Thyroid gland (tissue), 4 donors: ENCODE measurements around the gene SPTB. TPM values are rescaled to one million over a fixed set of nuclear protein-coding genes. Genes with fewer than 3 reads are reported as not detected.

Source experiments
- DNase-seq, 2 donors: peaks; one replicate each; pipeline ENCODE4 v3.0.0-alpha.2; 2019
- H3K27ac ChIP-seq, 3 donors: fragments of 200-600 bp; sonication (generic); 1 replicate in 2 of 3; 2 replicates in 1 of 3; pipeline ENCODE4 v1.5.1; 2016 to 2019; ENCODE audit warnings: mild to moderate bottlenecking in 1 of 3, moderate library complexity in 1 of 3
- H3K27me3 ChIP-seq: fragments of 200-600 bp; sonication (generic); one replicate; pipeline ENCODE4 v1.5.1; 2019
- H3K36me3 ChIP-seq, 2 donors: fragments of 200-600 bp; sonication (generic); one replicate each; pipeline ENCODE4 v1.5.1; 2016 to 2019
- H3K4me1 ChIP-seq, 2 donors: fragments of 200-600 bp; sonication (generic); one replicate each; pipeline ENCODE4 v1.5.1; 2017 to 2019
- H3K4me3 ChIP-seq, 3 donors: fragments of 200-600 bp; sonication (generic); replicated peaks in 1 of 3; 1 replicate in 2 of 3; 2 replicates in 1 of 3; pipeline ENCODE4 v1.5.1; 2016; ENCODE audit warnings: mild to moderate bottlenecking in 1 of 3
- H3K9me3 ChIP-seq: fragments of 200-600 bp; sonication (generic); one replicate; pipeline ENCODE4 v1.5.1; 2017
- CTCF ChIP-seq, 6 experiments: fragments of 200-600 bp in 3 of 6; fragments of 450-650 bp in 3 of 6; sonication (generic) in 3 of 6; IDR thresholded peaks; one replicate each; pipeline ENCODE4 v1.5.1; 2016 to 2019; ENCODE audit warnings: antibody characterized with exemption in 6 of 6, mild to moderate bottlenecking in 2 of 6, inconsistent platforms in 1 of 6, moderate library complexity in 1 of 6
- POLR2A ChIP-seq, 2 donors: fragments of 450-650 bp; IDR thresholded peaks; one replicate each; pipeline ENCODE4 v1.6.1; 2017; ENCODE audit warnings: antibody characterized with exemption in 2 of 2, mild to moderate bottlenecking in 2 of 2, moderate library complexity in 1 of 2
- WGBS, 2 donors: methylation state at CpG; one replicate each; pipeline ENCODE4 v1.1.5; 2017; 5-methylcytosine and 5-hydroxymethylcytosine counted together
- intact Hi-C: fragments of 100-400 bp; cut with DNase I; formaldehyde crosslinking; loops from one replicate; pipeline ENCODE4 v1.15.1; 2023
- total RNA-seq, 4 donors: library from RNA; depleted of rRNA; stranded (reverse); fragments of >200 nt; gene quantifications; one replicate each; pipeline ENCODE4 v1.2.3, GENCODE V29; 2016

The SPTB gene
- total RNA-seq, 4 donors from 2014 or later = 0.33 to 1.9 (median 0.61) TPM

GRCh38 chr14:64790478-64790877 lies 89.2 kb downstream of the SPTB start:
- H3K4me3 ChIP-seq = no peak overlapping the region
- TF ChIP-seq POLR2A (IDR thresholded peaks at IDR 0.05) (no peak), CTCF (IDR thresholded peaks at IDR 0.05) (no peak)
- no peak for DNase-seq

GRCh38 chr14:64789696-64790095 lies 90.0 kb downstream of the SPTB start:
- Histone ChIP-seq H3K9me3 (no peaks in the 10 kb centered on the region), H3K4me1 (no peaks in the 10 kb centered on the region), H3K36me3 (no peaks in the 10 kb centered on the region), H3K4me3 (no peak overlapping the region), H3K27me3 (no peaks in the 10 kb centered on the region), H3K27ac (no peak overlapping the region)
- WGBS, 2 donors = 77 to 82% methylated on average over 5 of the region's 5 CpGs
- no peak for DNase-seq
- intact Hi-C loops = no loop called here
- TF ChIP-seq CTCF (IDR thresholded peaks at IDR 0.05) (no peak), POLR2A (IDR thresholded peaks at IDR 0.05) (no peak)

More at GRCh38 chr14:64790478-64790877, 89.2 kb downstream of the SPTB start:
- Histone ChIP-seq H3K27ac (no peak overlapping the region), H3K27me3 (no peaks in the 10 kb centered on the region), H3K9me3 (no peaks in the 10 kb centered on the region), H3K36me3 (no peaks in the 10 kb centered on the region), H3K4me1 (no peaks in the 10 kb centered on the region)
- 88 to 89% methylated on average over 6 of the region's 6 CpGs for WGBS, 2 donors
- intact Hi-C loops = no loop called here

- peak; percentile 52 for DNase-seq
- Histone ChIP-seq H3K9me3 (no peaks in the 10 kb centered on the region), H3K27me3 (no peaks in the 10 kb centered on the region), H3K27ac (no peak overlapping the region), H3K36me3 (no peaks in the 10 kb centered on the region), H3K4me1 (no peaks in the 10 kb centered on the region), H3K4me3 (no peak overlapping the region)
- TF ChIP-seq POLR2A (IDR thresholded peaks at IDR 0.05) (no peak), CTCF (IDR thresholded peaks at IDR 0.05) (no peak)
- 0 to 7% methylated on average over 1 of the region's 1 CpG for WGBS, 2 donors
- intact Hi-C loops = no loop called here
Measured at GRCh38 chr14:64788706-64789105, 91.0 kb downstream of the SPTB start.

GRCh38 chr14:64787619-64788018 lies 92.1 kb downstream of the SPTB start:
- no peak for TF ChIP-seq POLR2A (IDR thresholded peaks at IDR 0.05)
- no peak for TF ChIP-seq CTCF (IDR thresholded peaks at IDR 0.05)
- Histone ChIP-seq H3K4me3 (no peak overlapping the region), H3K27me3 (no peaks in the 10 kb centered on the region), H3K27ac (no peak overlapping the region), H3K4me1 (no peaks in the 10 kb centered on the region), H3K9me3 (no peaks in the 10 kb centered on the region), H3K36me3 (no peaks in the 10 kb centered on the region)
- intact Hi-C loops = no loop called here
- 84 to 89% methylated on average over 6 of the region's 6 CpGs for WGBS, 2 donors
- no peak for DNase-seq

- intact Hi-C loops = no loop called here
Measured at GRCh38 chr14:64786296-64787149, 93.2 kb downstream of the SPTB start.

More at GRCh38 chr14:64786296-64787149, 93.2 kb downstream of the SPTB start:
- no peak overlapping the region for H3K4me3 ChIP-seq
- no peaks in the 10 kb centered on the region for H3K27me3 ChIP-seq
- WGBS, 2 donors = 95% methylated on average over 18 to 24 of the region's 24 CpGs
- H3K4me1 ChIP-seq = no peaks in the 10 kb centered on the region
- DNase-seq = no peak
- no peak for TF ChIP-seq CTCF (IDR thresholded peaks at IDR 0.05)
- no peak for TF ChIP-seq POLR2A (IDR thresholded peaks at IDR 0.05)
- no peak overlapping the region for H3K27ac ChIP-seq
- H3K9me3 ChIP-seq = no peaks in the 10 kb centered on the region
- no peaks in the 10 kb centered on the region for H3K36me3 ChIP-seq
